GM12891 (cell line): ENCODE measurements around the gene BCAS1.

Experiments
- DNase-seq: peaks from one replicate; pipeline ENCODE4 v3.0.0; 2011; ENCODE audit warnings: low spot score; ENCODE audit not compliant: insufficient read length
- FAIRE-seq: peaks from 2 replicates; lab custom pipeline; 2011; peaks lifted over from hg19 to GRCh38; lab: Jason Lieb, UNC
- PAX5 ChIP-seq: IDR thresholded peaks from 2 replicates; pipeline ENCODE4 v1.6.1; 2011; ENCODE audit warnings: low read length, moderate library complexity, mild to moderate bottlenecking; ENCODE audit not compliant: insufficient read depth, severe bottlenecking
- POLR2A ChIP-seq: IDR thresholded peaks from 2 replicates; pipeline ENCODE4 v1.6.1; 2011; ENCODE audit warnings: low read depth, low read length, control low read depth
- POLR2AphosphoS5 ChIP-seq: IDR thresholded peaks from 2 replicates; pipeline ENCODE4 v1.6.1; 2011; ENCODE audit warnings: low read depth, low read length, control low read depth
- POU2F2 ChIP-seq: IDR thresholded peaks from 2 replicates; pipeline ENCODE4 v1.6.1; 2011; ENCODE audit warnings: low read depth, mild to moderate bottlenecking, control low read depth, low read length, moderate library complexity
- SPI1 ChIP-seq: IDR thresholded peaks from 2 replicates; pipeline ENCODE4 v1.6.1; 2011; ENCODE audit warnings: low read depth, low read length, control low read depth
- TAF1 ChIP-seq: IDR thresholded peaks from 2 replicates; pipeline ENCODE4 v1.6.1; 2011; ENCODE audit warnings: low read depth, low read length, control low read depth

The BCAS1 gene

GRCh38 chr20:53897884-53898555 lies 172.4 kb downstream of the BCAS1 start:
- FAIRE-seq: no peak
- no peak for DNase-seq
- TF ChIP-seq POLR2A (no peak), PAX5 (no peak), TAF1 (no peak), POU2F2 (no peak), POLR2AphosphoS5 (no peak), SPI1 (no peak)

GRCh38 chr20:53896647-53897046 lies 173.7 kb downstream of the BCAS1 start:
- FAIRE-seq (no peak), DNase-seq (no peak)
- TF ChIP-seq POU2F2: no peak
- no peak for TF ChIP-seq POLR2AphosphoS5
- TF ChIP-seq POLR2A: no peak
- TF ChIP-seq PAX5: no peak
- no peak for TF ChIP-seq SPI1
- TF ChIP-seq TAF1: no peak

- no peak for FAIRE-seq
- TF ChIP-seq POLR2A (no peak), PAX5 (no peak), POU2F2 (no peak), SPI1 (no peak), TAF1 (no peak), POLR2AphosphoS5 (no peak)
- DNase-seq: no peak
Measured at GRCh38 chr20:53896041-53896440, 174.4 kb downstream of the BCAS1 start.

GRCh38 chr20:53895385-53895755 lies 175.0 kb downstream of the BCAS1 start:
- FAIRE-seq (no peak), DNase-seq (no peak)
- TF ChIP-seq POLR2A (no peak), POU2F2 (no peak), TAF1 (no peak), PAX5 (no peak), SPI1 (no peak), POLR2AphosphoS5 (no peak)

GRCh38 chr20:53894707-53895384 lies 175.5 kb downstream of the BCAS1 start:
- no peak for FAIRE-seq
- no peak for DNase-seq
- TF ChIP-seq TAF1: no peak
- no peak for TF ChIP-seq POLR2AphosphoS5
- no peak for TF ChIP-seq POLR2A
- no peak for TF ChIP-seq PAX5
- TF ChIP-seq POU2F2: no peak
- no peak for TF ChIP-seq SPI1
